ENCODE measurements around the gene TPP1.

Gene TPP1

GRCh38 chr11:6611092-6611962 lies 7.9 kb downstream of the TPP1 start:
- peak; percentile 26 for DNase-seq (ENCODE audit: low spot score)

GRCh38 chr11:6610591-6610990 lies 8.6 kb downstream of the TPP1 start:
- DNase-seq (ENCODE audit: low spot score): no peak

- no peak for DNase-seq (ENCODE audit: low spot score)
Measured at GRCh38 chr11:6609502-6610015, 9.7 kb downstream of the TPP1 start.

GRCh38 chr11:6608726-6609501 lies 10.3 kb downstream of the TPP1 start:
- no peak for DNase-seq (ENCODE audit: low spot score)

- no peak for DNase-seq (ENCODE audit: low spot score)
Measured at GRCh38 chr11:6608011-6608410, 11.2 kb downstream of the TPP1 start.

GRCh38 chr11:6607190-6607795 lies 11.9 kb downstream of the TPP1 start:
- DNase-seq (ENCODE audit: low spot score): no peak

- DNase-seq (ENCODE audit: low spot score): peak; percentile 50
Measured at GRCh38 chr11:6606471-6607189, 12.6 kb downstream of the TPP1 start.

- DNase-seq (ENCODE audit: low spot score): no peak
Measured at GRCh38 chr11:6604790-6605189, 14.4 kb downstream of the TPP1 start.

GRCh38 chr11:6604081-6604626 lies 15.1 kb downstream of the TPP1 start:
- peak; percentile 69 for DNase-seq (ENCODE audit: low spot score)

- DNase-seq (ENCODE audit: low spot score): peak; percentile 94
Measured at GRCh38 chr11:6603287-6604080, 15.7 kb downstream of the TPP1 start, which contains the start of the genes ILK and RRP8. ILK (plus strand) TSS chr11:6603774; CDS start chr11:6604272, 498 bp downstream. RRP8 (minus strand) TSS chr11:6603616; CDS start chr11:6603502, 114 bp downstream.

- DNase-seq (ENCODE audit: low spot score): no peak
Measured at GRCh38 chr11:6602096-6602940, 16.9 kb downstream of the TPP1 start.

- DNase-seq (ENCODE audit: low spot score): no peak
Measured at GRCh38 chr11:6601041-6601461, 18.2 kb downstream of the TPP1 start.

- DNase-seq (ENCODE audit: low spot score): no peak
Measured at GRCh38 chr11:6599881-6600390, 19.3 kb downstream of the TPP1 start.

- DNase-seq (ENCODE audit: low spot score): no peak
Measured at GRCh38 chr11:6599449-6599848, 19.8 kb downstream of the TPP1 start.

GRCh38 chr11:6598555-6598954 lies 20.7 kb downstream of the TPP1 start:
- no peak for DNase-seq (ENCODE audit: low spot score)

- DNase-seq (ENCODE audit: low spot score): no peak
Measured at GRCh38 chr11:6596239-6596877, 22.9 kb downstream of the TPP1 start.

- DNase-seq (ENCODE audit: low spot score): no peak
Measured at GRCh38 chr11:6594142-6594768, 25.0 kb downstream of the TPP1 start.

- DNase-seq (ENCODE audit: low spot score): no peak
Measured at GRCh38 chr11:6588018-6588417, 31.2 kb downstream of the TPP1 start.

All from CD4-positive, alpha-beta T cell treated with Interleukin-2 at 100 ng/mL for 4 hours (primary cell).